ENCODE measurements around the gene SLC66A2. TPM values are rescaled to one million over a fixed set of nuclear protein-coding genes. Genes with fewer than 3 reads are reported as not detected.

The SLC66A2 gene
- total RNA-seq, 1 experiment from 2014 or later = 13.0 TPM

DNA sequence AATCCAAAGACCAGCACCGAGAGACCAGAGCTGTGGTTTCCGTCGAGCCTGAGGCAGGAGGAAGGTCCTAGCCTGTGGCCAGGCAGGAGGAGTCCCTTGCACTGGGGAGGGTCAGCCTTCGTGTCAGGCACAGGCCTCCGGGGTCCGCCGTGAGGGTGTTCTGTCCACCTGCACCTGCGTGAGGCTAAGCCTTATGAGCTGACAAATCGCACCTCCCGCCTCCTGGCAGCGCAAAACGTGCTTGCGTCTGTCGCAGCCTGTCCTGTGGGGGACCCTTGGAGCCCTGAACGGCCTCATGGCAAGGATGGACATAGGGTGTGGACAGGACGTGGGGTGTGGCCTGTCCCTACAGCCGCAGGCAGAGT is 80.4 kb downstream of the SLC66A2 start:
- Histone ChIP-seq H3K14ac (ENCODE audit: insufficient read depth, low read length) (peak overlapping the region; percentile 9; the same call in 1 of the 2 replicates), H3K56ac (ENCODE audit: insufficient read length, low read depth, low read length) (no peak overlapping the region), H3K18ac (ENCODE audit: insufficient read length, low read depth, low read length) (no peak overlapping the region), H3K4me2 (ENCODE audit: insufficient read depth, insufficient read length, low read length) (no peak overlapping the region), H2BK15ac (ENCODE audit: low read depth, low read length) (no peak overlapping the region), H4K5ac (ENCODE audit: insufficient read length, low read depth, low read length) (no peak overlapping the region), H3K4me1 (ENCODE audit: insufficient read depth, low read length) (no peaks in the 10 kb centered on the region), H2BK5ac (ENCODE audit: insufficient read length, low read length) (no peak overlapping the region), H3K79me1 (ENCODE audit: insufficient read depth, low read depth, low read length, poor library complexity, severe bottlenecking) (no peaks in the 10 kb centered on the region), H2AK5ac (ENCODE audit: insufficient read length, low read length) (no peak overlapping the region), H4K8ac (replicated peaks; ENCODE audit: insufficient read length, low read depth, low read length) (no peak overlapping the region), H3T11ph (ENCODE audit: low read length) (no peak overlapping the region), H2BK20ac (ENCODE audit: low read depth, low read length, poor library complexity, severe bottlenecking) (no peak overlapping the region), H3K9me3 (ENCODE audit: control insufficient read depth, low read depth, low read length) (no peaks in the 10 kb centered on the region), H4K91ac (ENCODE audit: insufficient read length, low read depth, low read length) (no peak overlapping the region), H2BK120ac (ENCODE audit: low read depth, low read length, poor library complexity, severe bottlenecking) (no peak overlapping the region), H2BK12ac (ENCODE audit: insufficient read length, low read depth, low read length) (no peak overlapping the region), H4K20me1 (ENCODE audit: control insufficient read depth, insufficient read depth, insufficient read length) (no peaks in the 10 kb centered on the region), H3K9ac (ENCODE audit: extremely low read depth, insufficient read length, low read length) (no peak overlapping the region), H3K23ac (ENCODE audit: insufficient read length, low read depth, low read length) (no peak overlapping the region), H3K27me3 (ENCODE audit: insufficient read depth, low read length) (no peaks in the 10 kb centered on the region), H3K4ac (ENCODE audit: low read depth, low read length) (no peak overlapping the region), H2AFZ (ENCODE audit: low read length) (no peak overlapping the region), H3K23me2 (ENCODE audit: insufficient read length, low read depth, low read length, poor library complexity, severe bottlenecking) (no peaks in the 10 kb centered on the region), H3K27ac (ENCODE audit: insufficient read length, low read depth, low read length) (no peak overlapping the region), H3K79me2 (ENCODE audit: insufficient read depth, low read length) (no peaks in the 10 kb centered on the region)
- H3K4me1 Mint-ChIP-seq = peaks cover 0 to 9% of the 10 kb centered on the region in 2 experiments; a peak in 2 of 4 replicates
- no peak overlapping the region for H3K4me3 Mint-ChIP-seq
- no CpG with 5 or more reads among the region's 17 CpGs for WGBS (ENCODE audit: extremely low coverage, insufficient read length, low lambda C conversion rate)
- no peaks in the 10 kb centered on the region for H3K9me3 Mint-ChIP-seq
- 0 out of 7 replicates have a peak overlapping the region, but pooled peaks of 1 of the 3 experiments have one; percentile 22 for H3K27ac Mint-ChIP-seq
- H3K36me3 Mint-ChIP-seq (ENCODE audit: insufficient read depth in 1 of 3, low read depth in 3 of 3) = no peaks in the 10 kb centered on the region
- DNase-seq = peak; percentile 24
- TF ChIP-seq CTCF (conservative IDR thresholded peaks at IDR 0.05) = no peak
- no peaks in the 10 kb centered on the region; the same call in 1 of the 2 replicates for H3K27me3 Mint-ChIP-seq (ENCODE audit: low read depth)
